B cell (primary cell): Measurements from ENCODE around the gene OR2F1. TPM values are rescaled to one million over a fixed set of nuclear protein-coding genes. Genes with fewer than 3 reads are reported as not detected.

Source experiments
- ATAC-seq: fragments of 200-7000 bp; cut with Tn5 transposase; one replicate; pipeline ENCODE4 v1.10.0; 2021; ENCODE audit warnings: low read depth, mild to moderate bottlenecking, moderate number of reproducible peaks, moderate library complexity
- CTCF ChIA-PET: fragments of 350-600 bp; sonication (Branson Sonifier 250); formaldehyde crosslinking; loops from one replicate; lab custom pipeline; 2021; ENCODE audit warnings: antibody characterized with exemption, inconsistent platforms; lab: Charles Lee
- POLR2A ChIA-PET: fragments of 350-600 bp; sonication (Branson Sonifier 250); formaldehyde crosslinking; loops from one replicate; lab custom pipeline; 2021; ENCODE audit warnings: antibody characterized with exemption; lab: Charles Lee
- DNase-seq: peaks from one replicate; pipeline ENCODE4 v3.0.0; 2013
- H2AFZ ChIP-seq: 2 replicates; pipeline ENCODE4 v1.6.1; 2012; ENCODE audit warnings: mild to moderate bottlenecking, low read depth, low read length; ENCODE audit not compliant: insufficient read depth, poor library complexity, severe bottlenecking
- H3K27ac ChIP-seq, 2 donors: 1 replicate in 1 of 2; 2 replicates in 1 of 2; pipeline ENCODE4 v1.5.1; 2012 to 2013; ENCODE audit warnings: low read length in 2 of 2, mild to moderate bottlenecking in 2 of 2, moderate library complexity in 1 of 2
- H3K27me3 ChIP-seq, 4 experiments: fragments of 200-600 bp in 1 of 4; sonication (generic) in 1 of 4; replicated peaks in 1 of 4; 1 replicate in 2 of 4; 2 replicates in 2 of 4; pipeline versions ENCODE4 v1.6.1 to v1.7.0; 2013 to 2016; ENCODE audit warnings: low read length in 3 of 4, mild to moderate bottlenecking in 2 of 4, mixed read lengths in 1 of 4, moderate library complexity in 1 of 4; ENCODE audit not compliant: insufficient read depth in 4 of 4, control insufficient read depth in 3 of 4; ENCODE audit errors: control extremely low read depth in 1 of 4
- H3K36me3 ChIP-seq, 2 experiments: replicated peaks in 1 of 2; 1 replicate in 1 of 2; 2 replicates in 1 of 2; pipeline versions ENCODE4 v1.6.1 to v1.7.1; 2013; ENCODE audit warnings: low read length in 1 of 2; ENCODE audit not compliant: insufficient read depth in 2 of 2, control insufficient read depth in 1 of 2; ENCODE audit errors: control extremely low read depth in 1 of 2, extremely low read depth in 1 of 2
- H3K4me1 ChIP-seq, 2 donors: fragments of 200-600 bp in 1 of 2; sonication (generic) in 1 of 2; 1 replicate in 1 of 2; 2 replicates in 1 of 2; pipeline versions ENCODE4 v1.5.1 to v1.6.1; 2013 to 2017; ENCODE audit warnings: low read length in 2 of 2; ENCODE audit not compliant: control insufficient read depth in 2 of 2, insufficient read depth in 2 of 2
- H3K4me2 ChIP-seq: replicated peaks from 2 replicates; pipeline ENCODE3; 2012; ENCODE audit warnings: mild to moderate bottlenecking, low read depth, low read length; ENCODE audit not compliant: poor library complexity, severe bottlenecking
- H3K4me3 ChIP-seq, 5 experiments: fragments of 200-600 bp in 1 of 5; sonication (generic) in 1 of 5; 1 replicate in 3 of 5; 2 replicates in 2 of 5; pipeline versions ENCODE4 v1.5.1 to v1.7.0; 2011 to 2016; ENCODE audit warnings: low read length in 4 of 5, mild to moderate bottlenecking in 4 of 5, low read depth in 2 of 5, control low read depth in 1 of 5, moderate library complexity in 1 of 5; ENCODE audit not compliant: insufficient read depth in 1 of 5; ENCODE audit errors: control extremely low read depth in 1 of 5, extremely low read depth in 1 of 5
- H3K79me2 ChIP-seq: fragments of 200-600 bp; sonication (generic); one replicate; pipeline ENCODE4 v1.6.0; 2016; ENCODE audit warnings: low read length; ENCODE audit not compliant: control insufficient read depth, insufficient read depth
- H3K9ac ChIP-seq: fragments of 200-600 bp; sonication (generic); 2 replicates; pipeline ENCODE4 v1.6.1; 2017; ENCODE audit warnings: mild to moderate bottlenecking, low read length, moderate library complexity
- H3K9me3 ChIP-seq, 3 donors: one replicate each; pipeline versions ENCODE4 v1.6.1 to v1.7.1; 2013; ENCODE audit warnings: low read length in 2 of 3; ENCODE audit not compliant: control insufficient read depth in 2 of 3, insufficient read depth in 1 of 3; ENCODE audit errors: control extremely low read depth in 1 of 3
- H4K20me1 ChIP-seq: 2 replicates; pipeline ENCODE4 v1.6.0; 2012; ENCODE audit warnings: mild to moderate bottlenecking, low read length; ENCODE audit not compliant: insufficient read depth, control insufficient read depth, poor library complexity, severe bottlenecking
- H3K27ac Mint-ChIP-seq: one replicate; pipeline ENCODE4 v1.8.0; 2021; ENCODE audit warnings: mixed read lengths
- H3K27me3 Mint-ChIP-seq: one replicate; pipeline ENCODE4 v1.8.0; 2021; ENCODE audit warnings: mixed read lengths
- H3K4me1 Mint-ChIP-seq: one replicate; pipeline ENCODE4 v1.8.0; 2021; ENCODE audit warnings: mixed read lengths
- H3K4me3 Mint-ChIP-seq: one replicate; pipeline ENCODE4 v1.8.0; 2021; ENCODE audit warnings: mixed read lengths
- H3K9me3 Mint-ChIP-seq: one replicate; pipeline ENCODE4 v1.8.0; 2022; ENCODE audit warnings: mixed read lengths; ENCODE audit not compliant: insufficient read depth
- CTCF ChIP-seq: fragments of 200-600 bp; IDR thresholded peaks from one replicate; pipeline ENCODE4 v1.8.0; 2022; ENCODE audit warnings: antibody characterized with exemption, mild to moderate bottlenecking
- EZH2 ChIP-seq: IDR thresholded peaks from 2 replicates; pipeline ENCODE4 v1.6.1; 2012; ENCODE audit warnings: borderline replicate concordance, low read depth, mild to moderate bottlenecking, moderate library complexity, low read length; ENCODE audit not compliant: insufficient read depth, poor library complexity, severe bottlenecking
- WGBS: methylation state at CpG from one replicate; pipeline ENCODE4 v1.1.5; 2013; ENCODE audit warnings: missing lambda C conversion rate; ENCODE audit not compliant: insufficient coverage; 5-methylcytosine and 5-hydroxymethylcytosine counted together
- intact Hi-C: fragments of 100-400 bp; cut with micrococcal nuclease; formaldehyde crosslinking; loops from one replicate; pipeline ENCODE4 v1.10.0; 2022
- polyA plus RNA-seq: library from polyadenylated mRNA; depleted of rRNA; stranded (reverse); fragments of >200 nt; gene quantifications from 2 replicates; pipeline ENCODE4 v1.2.3, GENCODE V29; 2012
- total RNA-seq, 2 donors: library from RNA; stranded (reverse); fragments of 120-200 nt in 1 of 2; gene quantifications; 1 replicate in 1 of 2; 2 replicates in 1 of 2; pipeline versions ENCODE4 v1.2.3 to v1.2.4, GENCODE V29; 2013 to 2022

Gene OR2F1
- total and polyA plus RNA-seq, 2 donors (not counting 1 experiment from before 2014, with no cell fraction given), result not detected

GRCh38 chr7:143992670-143993069, 38.0 kb downstream of the OR2F1 start:
- Histone ChIP-seq H3K9me3 (no peaks in the 10 kb centered on the region), H3K9ac (no peak overlapping the region), H3K4me3 (no peak overlapping the region), H3K79me2 (no peaks in the 10 kb centered on the region), H3K4me2 (no peak overlapping the region), H3K4me1 (no peaks in the 10 kb centered on the region), H2AFZ (no peak overlapping the region), H3K27me3 (no peaks in the 10 kb centered on the region), H3K27ac (no peak overlapping the region), H3K36me3 (no peaks in the 10 kb centered on the region), H4K20me1 (no peaks in the 10 kb centered on the region)
- intact Hi-C loops, result no loop called here
- CTCF ChIA-PET, result no interaction called here
- POLR2A ChIA-PET, result no interaction called here
- TF ChIP-seq EZH2 (no peak), CTCF (no peak)
- ATAC-seq (no peak), DNase-seq (no peak)
- Mint-ChIP-seq H3K4me1 (no peaks in the 10 kb centered on the region), H3K4me3 (no peak overlapping the region), H3K27ac (no peak overlapping the region), H3K27me3 (peaks cover 4% of the 10 kb centered on the region), H3K9me3 (peaks cover 8% of the 10 kb centered on the region)

DNA sequence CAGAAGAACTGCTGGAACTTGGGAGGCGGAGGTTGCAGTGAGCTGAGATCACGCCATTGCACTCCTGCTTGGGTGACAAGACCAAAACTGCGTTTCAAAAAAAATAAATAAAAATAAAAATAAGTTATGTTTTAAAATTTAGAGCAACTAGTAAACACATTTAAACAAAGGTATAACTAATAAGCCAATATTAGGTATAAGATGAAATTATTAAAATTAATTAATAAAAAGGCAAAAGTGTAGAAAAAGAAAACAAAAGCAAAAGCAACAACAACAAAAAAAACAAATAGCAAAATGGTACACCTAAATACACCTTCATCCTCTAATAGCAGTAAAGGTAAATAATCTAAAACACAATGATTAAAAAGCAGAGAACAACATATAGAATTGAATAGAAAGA, 39.3 kb downstream of the OR2F1 start:
- no peak overlapping the region for H3K27ac ChIP-seq
- H3K79me2 ChIP-seq, result no peaks in the 10 kb centered on the region
- H4K20me1 ChIP-seq, result no peaks in the 10 kb centered on the region
- no peaks in the 10 kb centered on the region for H3K4me1 Mint-ChIP-seq
- peaks cover 8% of the 10 kb centered on the region for H3K9me3 Mint-ChIP-seq
- H3K9me3 ChIP-seq, result no peaks in the 10 kb centered on the region
- no peak overlapping the region for H3K9ac ChIP-seq
- POLR2A ChIA-PET, result no interaction called here
- DNase-seq (no peak), ATAC-seq (no peak)
- H3K4me1 ChIP-seq, result no peaks in the 10 kb centered on the region
- H3K4me2 ChIP-seq, result no peak overlapping the region
- H3K4me3 ChIP-seq, result no peak overlapping the region
- WGBS, result no CpG with 5 or more reads among the region's 3 CpGs
- H3K4me3 Mint-ChIP-seq, result no peak overlapping the region
- CTCF ChIA-PET, result no interaction called here
- H3K36me3 ChIP-seq, result no peaks in the 10 kb centered on the region
- intact Hi-C loops, result no loop called here
- no peak overlapping the region for H2AFZ ChIP-seq
- no peak overlapping the region for H3K27ac Mint-ChIP-seq
- H3K27me3 Mint-ChIP-seq, result peaks cover 4% of the 10 kb centered on the region
- H3K27me3 ChIP-seq, result no peaks in the 10 kb centered on the region
- no peak for TF ChIP-seq EZH2
- no peak for TF ChIP-seq CTCF
